IMR-90 (cell line): ENCODE measurements around the gene ZXDA. TPM values are rescaled to one million over a fixed set of nuclear protein-coding genes. Genes with fewer than 3 reads are reported as not detected.

ENCODE experiments used
- ATAC-seq: fragments of 200-7000 bp; cut with Tn5 transposase; 2 replicates; pipeline ENCODE4 v1.9.1; 2020; ENCODE audit warnings: low read depth, mild to moderate bottlenecking, moderate library complexity
- BruUV-seq: library from RNA; stranded (reverse); fragments of 400-500 nt; replicated peaks from 2 replicates; lab custom pipeline; 2021; lab: Mats Ljungman, UMichigan
- CTCF ChIA-PET: fragments of 300-600 bp; formaldehyde crosslinking; extraction: SDS; loops from one replicate; lab custom pipeline; 2021; ENCODE audit warnings: antibody characterized with exemption; lab: Yijun Ruan, JAX
- POLR2A ChIA-PET: fragments of 300-600 bp; sonication (Branson Sonifier 250); formaldehyde crosslinking; loops from one replicate; lab custom pipeline; 2022; ENCODE audit warnings: antibody characterized with exemption; ENCODE audit not compliant: unreplicated experiment; lab: Charles Lee
- DNase-seq: peaks from one replicate; pipeline ENCODE4 v3.0.0; 2013
- H2AFZ ChIP-seq: replicated peaks from 2 replicates; pipeline ENCODE3; 2013; ENCODE audit warnings: low read length, mild to moderate bottlenecking; ENCODE audit not compliant: poor library complexity
- H2AK5ac ChIP-seq: 2 replicates; pipeline ENCODE4 v1.6.1; 2013; ENCODE audit warnings: low read depth, low read length, inconsistent platforms
- H2AK9ac ChIP-seq: replicated peaks from 2 replicates; pipeline ENCODE3; 2013; ENCODE audit warnings: mild to moderate bottlenecking, low read depth, low read length, moderate library complexity; ENCODE audit not compliant: poor library complexity
- H2BK120ac ChIP-seq: 2 replicates; pipeline ENCODE4 v1.6.1; 2013; ENCODE audit warnings: low read depth, low read length, inconsistent platforms
- H2BK15ac ChIP-seq: 3 replicates; pipeline ENCODE4 v1.6.1; 2013; ENCODE audit warnings: low read depth, low read length, inconsistent platforms
- H2BK20ac ChIP-seq: 2 replicates; pipeline ENCODE4 v1.6.1; 2013; ENCODE audit warnings: low read depth, mild to moderate bottlenecking, inconsistent platforms, low read length, moderate library complexity
- H2BK5ac ChIP-seq: 2 replicates; pipeline ENCODE4 v1.6.1; 2013; ENCODE audit warnings: mild to moderate bottlenecking, low read depth, low read length, inconsistent platforms; ENCODE audit not compliant: poor library complexity, severe bottlenecking
- H3K14ac ChIP-seq: replicated peaks from 2 replicates; pipeline ENCODE4 v1.6.1; 2013; ENCODE audit warnings: low read depth, low read length, inconsistent platforms
- H3K18ac ChIP-seq: 2 replicates; pipeline ENCODE4 v1.6.1; 2013; ENCODE audit warnings: low read depth, low read length, control low read depth
- H3K23ac ChIP-seq: 2 replicates; pipeline ENCODE4 v1.6.1; 2013; ENCODE audit warnings: low read depth, low read length, inconsistent platforms
- H3K27ac ChIP-seq: 2 replicates; pipeline ENCODE4 v1.5.1; 2013; ENCODE audit warnings: mild to moderate bottlenecking, control low read depth, low read length; ENCODE audit not compliant: insufficient read depth
- H3K27me3 ChIP-seq: 2 replicates; pipeline ENCODE4 v1.6.1; 2013; ENCODE audit warnings: low read length; ENCODE audit not compliant: control insufficient read depth, insufficient read depth
- H3K36me3 ChIP-seq: 2 replicates; pipeline ENCODE4 v1.6.1; 2013; ENCODE audit warnings: low read length, mixed read lengths; ENCODE audit not compliant: control insufficient read depth, insufficient read depth
- H3K4ac ChIP-seq: 2 replicates; pipeline ENCODE4 v1.6.1; 2013; ENCODE audit warnings: low read depth, low read length, inconsistent platforms
- H3K4me1 ChIP-seq: 2 replicates; pipeline ENCODE4 v1.6.1; 2013; ENCODE audit warnings: low read length, mixed read lengths; ENCODE audit not compliant: control insufficient read depth, insufficient read depth
- H3K4me2 ChIP-seq: 2 replicates; pipeline ENCODE4 v1.6.1; 2013; ENCODE audit warnings: low read depth, mild to moderate bottlenecking, control low read depth, low read length, moderate library complexity
- H3K4me3 ChIP-seq: 2 replicates; pipeline ENCODE4 v1.5.1; 2013; ENCODE audit warnings: low read depth, mild to moderate bottlenecking, control low read depth, low read length, moderate library complexity; ENCODE audit not compliant: insufficient read depth
- H3K56ac ChIP-seq: 2 replicates; pipeline ENCODE4 v1.6.1; 2013; ENCODE audit warnings: low read length, inconsistent platforms; ENCODE audit not compliant: insufficient read depth; ENCODE audit errors: extremely low read depth
- H3K79me1 ChIP-seq, 2 experiments: 2 replicates each; pipeline ENCODE4 v1.6.1; 2013; ENCODE audit warnings: low read length in 2 of 2, inconsistent platforms in 1 of 2, low read depth in 1 of 2
- H3K9ac ChIP-seq: 2 replicates; pipeline ENCODE4 v1.6.1; 2013; ENCODE audit warnings: low read depth, low read length, control low read depth
- H3K9me1 ChIP-seq: 2 replicates; pipeline ENCODE4 v1.6.1; 2013; ENCODE audit warnings: low read length, inconsistent platforms; ENCODE audit not compliant: insufficient read depth
- H3K9me3 ChIP-seq: 2 replicates; pipeline ENCODE4 v1.6.1; 2013; ENCODE audit warnings: low read length; ENCODE audit not compliant: control insufficient read depth, insufficient read depth
- H4K20me1 ChIP-seq: 2 replicates; pipeline ENCODE4 v1.6.1; 2013; ENCODE audit warnings: low read length, inconsistent platforms; ENCODE audit not compliant: insufficient read depth
- H4K5ac ChIP-seq: 2 replicates; pipeline ENCODE4 v1.6.1; 2013; ENCODE audit warnings: mild to moderate bottlenecking, low read depth, low read length, control low read depth
- H4K8ac ChIP-seq, 2 experiments: 2 replicates each; pipeline ENCODE4 v1.6.1; 2013; ENCODE audit warnings: low read depth in 2 of 2, low read length in 2 of 2, control low read depth in 1 of 2, inconsistent platforms in 1 of 2
- H4K91ac ChIP-seq: 2 replicates; pipeline ENCODE4 v1.6.1; 2013; ENCODE audit warnings: low read depth, low read length, inconsistent platforms; ENCODE audit not compliant: insufficient read depth
- BHLHE40 ChIP-seq: fragments of 150-350 bp; IDR thresholded peaks from 2 replicates; pipeline ENCODE4 v1.6.1; 2016; ENCODE audit warnings: mild to moderate bottlenecking, low read depth, low read length
- CEBPB ChIP-seq: IDR thresholded peaks from 2 replicates; pipeline ENCODE4 v1.6.1; 2012; ENCODE audit warnings: low read depth, low read length, improper control_type of control experiment
- ELK1 ChIP-seq: fragments of 150-350 bp; IDR thresholded peaks from 2 replicates; pipeline ENCODE4 v1.6.1; 2016; ENCODE audit warnings: low read depth, mild to moderate bottlenecking, low read length, moderate library complexity, borderline replicate concordance
- FOS ChIP-seq: fragments of 150-350 bp; IDR thresholded peaks from 2 replicates; pipeline ENCODE4 v1.6.1; 2016; ENCODE audit warnings: low read depth, low read length
- MAFK ChIP-seq: IDR thresholded peaks from 2 replicates; pipeline ENCODE4 v1.6.1; 2012; ENCODE audit warnings: low read depth, low read length, improper control_type of control experiment
- MXI1 ChIP-seq: IDR thresholded peaks from 2 replicates; pipeline ENCODE4 v1.6.1; 2012; ENCODE audit warnings: low read depth, mild to moderate bottlenecking, low read length, moderate library complexity, borderline replicate concordance
- RAD21 ChIP-seq: IDR thresholded peaks from 2 replicates; pipeline ENCODE4 v1.6.1; 2012; ENCODE audit warnings: low read length, improper control_type of control experiment
- RCOR1 ChIP-seq: IDR thresholded peaks from 2 replicates; pipeline ENCODE4 v1.6.1; 2012; ENCODE audit warnings: mild to moderate bottlenecking, low read length, improper control_type of control experiment; ENCODE audit not compliant: insufficient replicate concordance
- RFX5 ChIP-seq: IDR thresholded peaks from 2 replicates; pipeline ENCODE4 v1.8.0; 2012; ENCODE audit warnings: low read depth, mild to moderate bottlenecking, low read length, moderate library complexity
- SMC3 ChIP-seq: fragments of 150-350 bp; IDR thresholded peaks from 2 replicates; pipeline ENCODE4 v1.6.1; 2016; ENCODE audit warnings: low read depth, mild to moderate bottlenecking, antibody characterized with exemption, low read length, moderate library complexity
- USF2 ChIP-seq: fragments of 150-350 bp; IDR thresholded peaks from 2 replicates; pipeline ENCODE4 v1.6.1; 2017; ENCODE audit warnings: mild to moderate bottlenecking, antibody characterized with exemption, low read length, low read depth
- WGBS, 2 experiments: methylation state at CpG; one replicate each; pipeline versions ENCODE4 v1.1.5 to v1.1.7; 2013; ENCODE audit warnings: missing lambda C conversion rate in 2 of 2; ENCODE audit not compliant: insufficient read length in 1 of 2; ENCODE audit errors: extremely low coverage in 2 of 2; 5-methylcytosine and 5-hydroxymethylcytosine counted together
- dilution Hi-C: fragments of 300-500 bp; cut with HindIII; formaldehyde crosslinking; loops from one replicate; pipeline ENCODE4 v1.14.3; 2018; ENCODE audit warnings: low sequenced_read_pairs; ENCODE audit not compliant: unreplicated experiment
- in situ Hi-C: fragments of 300-500 bp; cut with MboI; formaldehyde crosslinking; loops from 3 replicates; pipeline ENCODE4 v1.14.3; 2019; ENCODE audit warnings: low sequenced_read_pairs, inconsistent platforms, mixed read lengths
- intact Hi-C: fragments of 100-400 bp; cut with micrococcal nuclease; formaldehyde crosslinking; loops from 2 replicates; pipeline ENCODE4 v1.10.0; 2022
- polyA plus RNA-seq, 3 experiments: library from polyadenylated mRNA; depleted of rRNA; stranded (reverse); fragments of >200 nt; gene quantifications; 2 replicates each; pipeline ENCODE4 v1.2.3, GENCODE V29; 2012; ENCODE audit warnings: low replicate concordance in 1 of 3
- total RNA-seq: library from RNA; depleted of rRNA; stranded (reverse); fragments of >200 nt; gene quantifications from 2 replicates; pipeline ENCODE4 v1.2.3, GENCODE V29; 2012

The ZXDA gene
- total and polyA plus RNA-seq, 2 of the 4 experiments (the other 2 are of a cell fraction) = 1.0 to 3.4 TPM

DNA sequence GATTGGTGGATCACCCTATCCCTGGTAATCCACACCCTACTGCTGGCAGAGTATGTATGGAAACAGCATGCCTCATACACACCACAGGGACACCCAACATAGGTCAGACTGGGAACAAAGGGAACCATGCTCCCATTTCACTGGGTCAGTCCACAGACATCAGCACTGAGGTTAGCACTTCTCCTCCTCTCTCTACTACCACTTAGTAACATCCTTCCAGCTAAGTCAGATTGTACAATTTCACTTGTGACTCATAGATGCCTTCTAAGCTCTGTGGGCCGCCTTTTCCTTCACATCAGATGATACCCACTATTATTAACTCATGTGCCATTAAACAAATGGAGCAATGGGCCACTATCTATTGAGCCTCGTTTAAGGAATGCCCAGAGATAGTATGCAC, 15.5 kb upstream of the ZXDA start:
- no TSS peak for BruUV-seq
- dilution Hi-C loops (no loop called here), in situ Hi-C loops (no loop called here), intact Hi-C loops (no loop called here)
- Histone ChIP-seq H2AFZ (no peak overlapping the region), H3K18ac (no peak overlapping the region), H4K20me1 (no peaks in the 10 kb centered on the region), H3K4ac (no peak overlapping the region), H2BK120ac (no peak overlapping the region), H2BK5ac (no peak overlapping the region), H3K27me3 (peaks cover 6% of the 10 kb centered on the region), H2BK15ac (no peak overlapping the region), H2AK5ac (no peak overlapping the region), H4K91ac (no peak overlapping the region), H3K36me3 (no peaks in the 10 kb centered on the region), H3K79me1 (no peaks in the 10 kb centered on the region), H3K4me3 (no peak overlapping the region), H3K56ac (no peak overlapping the region), H3K4me1 (no peaks in the 10 kb centered on the region), H3K9ac (no peak overlapping the region), H3K4me2 (no peak overlapping the region), H3K23ac (no peak overlapping the region), H2AK9ac (no peak overlapping the region), H2BK20ac (no peak overlapping the region), H3K27ac (no peak overlapping the region), H4K5ac (no peak overlapping the region), H4K8ac (no peak overlapping the region), H3K14ac (no peak overlapping the region), H3K9me3 (no peaks in the 10 kb centered on the region), H3K9me1 (no peaks in the 10 kb centered on the region)
- no CpG with 5 or more reads among the region's 2 CpGs for WGBS, 2 experiments
- ChIA-PET CTCF (no interaction called here), POLR2A (interaction anchor here (0.6 kb wide), 1 partner anchor 279 kb away, joined by 3 read pairs; no protein-coding TSS in a partner anchor)
- DNase-seq (no peak), ATAC-seq (no peak)
- TF ChIP-seq FOS (no peak), RCOR1 (no peak), RFX5 (no peak), MXI1 (no peak), ELK1 (no peak), CEBPB (no peak), MAFK (no peak), SMC3 (no peak), RAD21 (no peak), USF2 (no peak), BHLHE40 (no peak)
